WI38 (cell line): ENCODE measurements around the gene ZNF74.
"Not testable (repeated sequence)": the region's sequence is repeated elsewhere in the genome, so short reads cannot be mapped to it uniquely, and the experiment has no call there.

Source experiments
- H3K4me3 ChIP-seq: 2 replicates; pipeline ENCODE4 v1.5.1; 2011; ENCODE audit warnings: low read depth, mild to moderate bottlenecking, control low read depth, low read length
- CTCF ChIP-seq: IDR thresholded peaks from 2 replicates; pipeline ENCODE4 v1.5.1; 2012; ENCODE audit warnings: low read depth, mild to moderate bottlenecking, control low read depth, low read length

ZNF74 gene

GRCh38 chr22:20371687-20372086 is 22.3 kb upstream of the ZNF74 start:
- not testable (repeated sequence) for H3K4me3 ChIP-seq

GRCh38 chr22:20372406-20372854 is 21.5 kb upstream of the ZNF74 start:
- H3K4me3 ChIP-seq, result not testable (repeated sequence)

- not testable (repeated sequence) for H3K4me3 ChIP-seq
Measured at GRCh38 chr22:20373195-20373706, 20.7 kb upstream of the ZNF74 start.

GRCh38 chr22:20374130-20374529 is 19.8 kb upstream of the ZNF74 start:
- H3K4me3 ChIP-seq, result not testable (repeated sequence)

- not testable (repeated sequence) for H3K4me3 ChIP-seq
Measured at GRCh38 chr22:20376281-20376680, 17.7 kb upstream of the ZNF74 start.

GRCh38 chr22:20376983-20377382 is 17.0 kb upstream of the ZNF74 start:
- not testable (repeated sequence) for H3K4me3 ChIP-seq

- no peak overlapping the region for H3K4me3 ChIP-seq
- TF ChIP-seq CTCF, result no peak
Measured at GRCh38 chr22:20378110-20378509, 15.8 kb upstream of the ZNF74 start.

GRCh38 chr22:20378684-20379083 is 15.3 kb upstream of the ZNF74 start:
- H3K4me3 ChIP-seq, result not testable (repeated sequence)

- no peak for TF ChIP-seq CTCF
- no peak overlapping the region for H3K4me3 ChIP-seq
Measured at GRCh38 chr22:20380486-20380885, 13.5 kb upstream of the ZNF74 start.

GRCh38 chr22:20383538-20383937 is 10.4 kb upstream of the ZNF74 start:
- no peak overlapping the region for H3K4me3 ChIP-seq
- TF ChIP-seq CTCF, result no peak

GRCh38 chr22:20384171-20384570 is 9.8 kb upstream of the ZNF74 start:
- no peak overlapping the region for H3K4me3 ChIP-seq
- TF ChIP-seq CTCF, result no peak

GRCh38 chr22:20384865-20385264 is 9.1 kb upstream of the ZNF74 start:
- H3K4me3 ChIP-seq, result no peak overlapping the region

More at GRCh38 chr22:20384865-20385264, 9.1 kb upstream of the ZNF74 start:
- no peak for TF ChIP-seq CTCF
